HepG2 (cell line): Measurements from ENCODE around the gene ADCY10. TPM values are rescaled to one million over a fixed set of nuclear protein-coding genes. Genes with fewer than 3 reads are reported as not detected.

Experiments
- ATAC-seq: fragments of 200-7000 bp; cut with Tn5 transposase; 3 replicates; pipeline ENCODE4 v1.9.1; 2020; ENCODE audit warnings: mild to moderate bottlenecking, moderate library complexity
- BruUV-seq: library from RNA; stranded (reverse); fragments of 400-500 nt; replicated peaks from 2 replicates; lab custom pipeline; 2021; lab: Mats Ljungman, UMichigan
- CTCF ChIA-PET: fragments of 300-600 bp; formaldehyde crosslinking; extraction: SDS; loops from one replicate; lab custom pipeline; 2021; ENCODE audit warnings: low total read pairs, inconsistent platforms, low intra/inter-chr PET ratio; lab: Yijun Ruan, JAX
- POLR2A ChIA-PET: fragments of 350-600 bp; sonication (Branson Sonifier 250); formaldehyde crosslinking; loops from one replicate; lab custom pipeline; 2020; ENCODE audit warnings: antibody characterized with exemption, inconsistent platforms; lab: Yijun Ruan, JAX
- DNase-seq: peaks from one replicate; pipeline ENCODE4 v3.0.0-alpha.2; 2015; ENCODE audit warnings: low spot score
- FAIRE-seq: peaks from 3 replicates; lab custom pipeline; 2011; peaks lifted over from hg19 to GRCh38; lab: Jason Lieb, UNC
- H2AFZ ChIP-seq: one replicate; pipeline ENCODE4 v1.6.1; 2011; ENCODE audit warnings: low read length, inconsistent platforms
- H3K27ac ChIP-seq: fragments of 300-600 bp; 3 replicates; pipeline ENCODE4 v1.8.0; 2011; ENCODE audit warnings: mixed run types, mild to moderate bottlenecking, mixed read lengths, low read length, inconsistent platforms; ENCODE audit not compliant: insufficient read depth; ENCODE audit errors: extremely low read length
- H3K27me3 ChIP-seq, 2 experiments: fragments of 200-600 bp in 1 of 2; 2 replicates in 1 of 2; 3 replicates in 1 of 2; pipeline versions ENCODE4 v1.6.0 to v1.8.0; 2011; ENCODE audit warnings: low read length in 2 of 2, mild to moderate bottlenecking in 2 of 2, moderate library complexity in 2 of 2, inconsistent platforms in 1 of 2; ENCODE audit not compliant: insufficient read depth in 2 of 2, control insufficient read depth in 1 of 2
- H3K36me3 ChIP-seq, 2 experiments: fragments of 200-600 bp in 1 of 2; replicated peaks in 1 of 2; 2 replicates in 1 of 2; 3 replicates in 1 of 2; pipeline versions ENCODE4 v1.5.1 to v1.8.0; 2011; ENCODE audit warnings: low read length in 2 of 2, inconsistent platforms in 1 of 2; ENCODE audit not compliant: insufficient read depth in 2 of 2, control insufficient read depth in 1 of 2
- H3K4me1 ChIP-seq: 2 replicates; pipeline ENCODE4 v1.5.1; 2012; ENCODE audit warnings: low read length, inconsistent platforms; ENCODE audit not compliant: insufficient read depth
- H3K4me2 ChIP-seq: 2 replicates; pipeline ENCODE4 v1.6.0; 2011; ENCODE audit warnings: low read depth, low read length, inconsistent platforms
- H3K4me3 ChIP-seq, 3 experiments: fragments of 200-600 bp in 1 of 3; sonication (generic), shearing (Covaris generic) in 1 of 3; replicated peaks in 1 of 3; 2 replicates each; pipeline ENCODE4 v1.5.1; 2011 to 2016; ENCODE audit warnings: low read length in 3 of 3, inconsistent platforms in 2 of 3, low read depth in 2 of 3, mild to moderate bottlenecking in 2 of 3, control low read depth in 1 of 3, mixed read lengths in 1 of 3; ENCODE audit not compliant: insufficient read depth in 1 of 3
- H3K79me2 ChIP-seq: one replicate; pipeline ENCODE4 v1.6.1; 2011; ENCODE audit warnings: low read length, inconsistent platforms; ENCODE audit not compliant: insufficient read depth
- H3K9ac ChIP-seq: 2 replicates; pipeline ENCODE4 v1.6.0; 2011; ENCODE audit warnings: mild to moderate bottlenecking, low read depth, low read length, inconsistent platforms; ENCODE audit not compliant: insufficient read depth
- H3K9me3 ChIP-seq: 2 replicates; pipeline ENCODE4 v1.5.1; 2012; ENCODE audit warnings: mild to moderate bottlenecking, low read length
- H4K20me1 ChIP-seq: 2 replicates; pipeline ENCODE4 v1.6.0; 2011; ENCODE audit warnings: inconsistent platforms, mild to moderate bottlenecking, low read length, moderate library complexity; ENCODE audit not compliant: insufficient read depth
- AGO2 ChIP-seq: fragments of 200-400 bp; formaldehyde crosslinking; optimal IDR thresholded peaks from 2 replicates; pipeline ENCODE3; 2017; ENCODE audit warnings: mild to moderate bottlenecking, low read depth, low read length, moderate library complexity
- CCDC6 ChIP-seq: sonication (generic); formaldehyde crosslinking; IDR thresholded peaks from 2 replicates; pipeline ENCODE4 v1.8.1; 2022; ENCODE audit warnings: mild to moderate bottlenecking, missing genetic modification reagents, moderate library complexity
- ELF1 ChIP-seq: sonication (generic); formaldehyde crosslinking; IDR thresholded peaks from 2 replicates; pipeline ENCODE4 v1.4.0; 2020; ENCODE audit warnings: missing genetic modification reagents
- HNRNPH1 ChIP-seq: fragments of 200-400 bp; formaldehyde crosslinking; optimal IDR thresholded peaks from 2 replicates; pipeline ENCODE3; 2017; ENCODE audit warnings: mild to moderate bottlenecking, low read depth, low read length
- HOXA7 ChIP-seq: sonication (generic); formaldehyde crosslinking; IDR thresholded peaks from 2 replicates; pipeline ENCODE4 v1.8.1; 2022; ENCODE audit warnings: mild to moderate bottlenecking, missing genetic modification reagents, moderate library complexity
- NFE2L1 ChIP-seq: sonication (generic); formaldehyde crosslinking; IDR thresholded peaks from 2 replicates; pipeline ENCODE4 v1.4.0; 2020; ENCODE audit warnings: missing genetic modification reagents, mild to moderate bottlenecking, borderline replicate concordance
- RNF2 ChIP-seq: fragments of 450-650 bp; conservative IDR thresholded peaks from 2 replicates; pipeline ENCODE4 v1.6.1; 2016; ENCODE audit warnings: low read depth
- TBP ChIP-seq: sonication (generic); formaldehyde crosslinking; IDR thresholded peaks from 2 replicates; pipeline ENCODE4 v1.5.0; 2020; ENCODE audit warnings: missing genetic modification reagents
- TEAD3 ChIP-seq: optimal IDR thresholded peaks from 2 replicates; pipeline ENCODE3; 2016; ENCODE audit warnings: borderline replicate concordance
- XBP1 ChIP-seq: sonication (generic); formaldehyde crosslinking; IDR thresholded peaks from 2 replicates; pipeline ENCODE4 v1.5.0; 2020; ENCODE audit warnings: missing genetic modification reagents
- ZFAT ChIP-seq: sonication (generic); formaldehyde crosslinking; conservative IDR thresholded peaks from 2 replicates; pipeline ENCODE4 v1.8.1; 2023; ENCODE audit warnings: missing genetic modification reagents, inconsistent platforms
- ZNF232 ChIP-seq: sonication (generic); formaldehyde crosslinking; IDR thresholded peaks from 2 replicates; pipeline ENCODE4 v1.4.0; 2020; ENCODE audit warnings: missing genetic modification reagents, borderline replicate concordance
- ZNF263 ChIP-seq: sonication (generic); formaldehyde crosslinking; IDR thresholded peaks from 2 replicates; pipeline ENCODE4 v1.4.0; 2020; ENCODE audit warnings: missing genetic modification reagents
- ZNF296 ChIP-seq: sonication (generic); formaldehyde crosslinking; conservative IDR thresholded peaks from 2 replicates; pipeline ENCODE4 v1.5.0; 2020; ENCODE audit warnings: mild to moderate bottlenecking, missing genetic modification reagents
- ZNF451 ChIP-seq: sonication (generic); formaldehyde crosslinking; IDR thresholded peaks from 2 replicates; pipeline ENCODE4 v1.5.0; 2020; ENCODE audit warnings: mild to moderate bottlenecking, missing genetic modification reagents
- WGBS: methylation state at CpG from one replicate; pipeline ENCODE4 v1.1.6; 2017; ENCODE audit warnings: low lambda C conversion rate; 5-methylcytosine and 5-hydroxymethylcytosine counted together
- in situ Hi-C: cut with HindIII; loops from 2 replicates; pipeline ENCODE4 v1.10.0; 2017; ENCODE audit warnings: low pct_unique_long_range_greater_than_20kb; ENCODE audit not compliant: extremely low pct_ligation_motif_present
- intact Hi-C: fragments of 100-400 bp; cut with micrococcal nuclease; formaldehyde crosslinking; loops from one replicate; pipeline ENCODE4 v1.10.0; 2022; ENCODE audit not compliant: unreplicated experiment
- polyA plus RNA-seq, 8 experiments: library from polyadenylated mRNA; depleted of rRNA in 3 of 8; stranded (reverse) in 7 of 8; unstranded in 1 of 8; fragments of >200 nt; fragmentation: Illumina TruSeq in 4 of 8; extraction: Trizol in 4 of 8; gene quantifications; 2 replicates each; pipeline versions ENCODE4 v1.2.1 to v1.2.3, GENCODE V29; 2011 to 2016; ENCODE audit warnings: low read depth in 4 of 8, missing spikeins in 1 of 8, mixed read lengths in 1 of 8; ENCODE audit not compliant: insufficient read depth in 1 of 8
- total RNA-seq, 5 experiments: library from RNA; depleted of rRNA; stranded (reverse); fragments of >200 nt; fragmentation: Illumina TruSeq; extraction: Trizol; gene quantifications; 2 replicates each; pipeline ENCODE4 v1.2.3, GENCODE V29; 2016; ENCODE audit warnings: low read depth in 1 of 5
- TF ChIP-seq, protein P1 (sequence below): sonication (generic); formaldehyde crosslinking; IDR thresholded peaks from 2 replicates; pipeline ENCODE4 v1.5.1; 2020; ENCODE audit warnings: mild to moderate bottlenecking, missing genetic modification reagents, borderline replicate concordance
- TF ChIP-seq, protein P2 (sequence below): sonication (generic); formaldehyde crosslinking; IDR thresholded peaks from 2 replicates; pipeline ENCODE4 v1.8.1; 2022; ENCODE audit warnings: mild to moderate bottlenecking, missing genetic modification reagents

Gene ADCY10
- total and polyA plus RNA-seq, 2 of the 13 experiments (the other 11 are each of a cell fraction or from before 2014, with no cell fraction given), result 0.02 to 0.03 TPM

DNA sequence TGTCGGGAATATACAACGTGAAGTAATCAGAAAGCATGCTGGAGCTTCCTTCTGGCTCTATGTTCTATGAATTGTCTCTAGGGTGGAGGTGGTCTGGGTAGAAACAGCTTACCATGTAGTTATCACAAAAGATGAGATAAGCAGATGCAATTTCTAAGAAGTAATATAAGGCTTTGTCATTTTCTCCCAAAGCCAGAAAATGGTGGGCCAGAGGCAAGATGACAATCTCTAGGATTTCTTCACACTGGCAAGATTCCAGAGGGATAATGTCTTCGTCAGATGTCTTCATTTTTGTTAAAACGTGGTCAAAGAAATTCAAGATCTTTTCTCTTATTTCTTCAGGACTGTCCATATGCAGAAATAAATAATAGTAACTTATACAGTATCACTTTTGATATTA is 77.7 kb downstream of the ADCY10 start:
- H3K27ac ChIP-seq, result no peak overlapping the region
- H4K20me1 ChIP-seq, result no peaks in the 10 kb centered on the region
- no peak overlapping the region for H2AFZ ChIP-seq
- TF ChIP-seq AGO2 (no peak), XBP1 (no peak), HNRNPH1 (no peak), ELF1 (CRISPR knock-in tag) (no peak), CCDC6 (CRISPR knock-in tag) (no peak), RNF2 (no peak), NFE2L1 (CRISPR knock-in tag) (no peak)
- TF ChIP-seq, protein P1, sequence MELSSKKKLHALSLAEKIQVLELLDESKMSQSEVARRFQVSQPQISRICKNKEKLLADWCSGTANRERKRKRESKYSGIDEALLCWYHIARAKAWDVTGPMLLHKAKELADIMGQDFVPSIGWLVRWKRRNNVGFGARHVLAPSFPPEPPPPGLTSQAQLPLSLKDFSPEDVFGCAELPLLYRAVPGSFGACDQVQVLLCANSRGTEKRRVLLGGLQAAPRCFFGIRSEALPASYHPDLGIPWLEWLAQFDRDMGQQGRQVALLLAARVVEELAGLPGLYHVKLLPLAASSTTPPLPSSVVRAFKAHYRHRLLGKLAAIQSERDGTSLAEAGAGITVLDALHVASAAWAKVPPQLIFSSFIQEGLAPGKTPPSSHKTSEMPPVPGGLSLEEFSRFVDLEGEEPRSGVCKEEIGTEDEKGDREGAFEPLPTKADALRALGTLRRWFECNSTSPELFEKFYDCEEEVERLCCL (CRISPR knock-in tag), result no peak
- intact Hi-C loops, result no loop called here
- H3K9ac ChIP-seq, result no peak overlapping the region
- no peaks in the 10 kb centered on the region for H3K79me2 ChIP-seq
- 64% methylated on average over 4 of the region's 4 CpGs for WGBS
- DNase-seq, result no peak
- no peaks in the 10 kb centered on the region for H3K4me1 ChIP-seq
- ChIA-PET CTCF (no interaction called here), POLR2A (no interaction called here)
- H3K36me3 ChIP-seq, result no peaks in the 10 kb centered on the region
- FAIRE-seq, result no peak
- H3K27me3 ChIP-seq, result no peaks in the 10 kb centered on the region; a peak in 1 of 5 replicates
- BruUV-seq, result no TSS peak
- ATAC-seq, result no peak
- in situ Hi-C loops, result no loop called here
- no peak overlapping the region for H3K4me2 ChIP-seq
- H3K4me3 ChIP-seq, result no peak overlapping the region
- H3K9me3 ChIP-seq, result no peaks in the 10 kb centered on the region

DNA sequence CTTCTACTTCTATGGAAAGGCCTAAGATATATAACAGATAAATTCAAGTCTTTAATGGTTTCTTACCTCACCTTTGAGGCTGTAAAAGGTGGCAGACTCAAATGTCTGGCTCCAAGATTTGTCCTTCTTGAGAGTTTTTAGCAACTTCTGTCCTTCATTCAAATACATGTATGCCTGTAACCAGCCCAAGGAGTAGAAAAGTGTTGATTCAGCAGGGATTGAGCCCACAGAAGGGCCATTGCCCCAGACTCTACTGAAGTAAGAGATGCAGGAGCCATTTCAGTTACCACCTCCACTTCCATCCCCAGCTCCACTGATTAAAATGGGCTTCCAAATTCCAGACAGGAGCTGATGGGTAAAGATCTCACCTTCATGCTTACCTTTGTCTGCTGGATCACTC is 80.0 kb downstream of the ADCY10 start:
- intact Hi-C loops, result no loop called here
- in situ Hi-C loops, result no loop called here
- H3K4me2 ChIP-seq, result no peak overlapping the region
- H2AFZ ChIP-seq, result no peak overlapping the region
- no peak for FAIRE-seq
- no peaks in the 10 kb centered on the region for H3K36me3 ChIP-seq
- TF ChIP-seq TEAD3 (CRISPR knock-in tag) (no peak), ZNF232 (CRISPR knock-in tag) (no peak), HOXA7 (CRISPR knock-in tag) (no peak), ZNF263 (CRISPR knock-in tag) (no peak), ZNF296 (CRISPR knock-in tag) (no peak), ZNF451 (CRISPR knock-in tag) (no peak), ZFAT (CRISPR knock-in tag) (no peak), TBP (CRISPR knock-in tag) (no peak)
- TF ChIP-seq, protein P2, sequence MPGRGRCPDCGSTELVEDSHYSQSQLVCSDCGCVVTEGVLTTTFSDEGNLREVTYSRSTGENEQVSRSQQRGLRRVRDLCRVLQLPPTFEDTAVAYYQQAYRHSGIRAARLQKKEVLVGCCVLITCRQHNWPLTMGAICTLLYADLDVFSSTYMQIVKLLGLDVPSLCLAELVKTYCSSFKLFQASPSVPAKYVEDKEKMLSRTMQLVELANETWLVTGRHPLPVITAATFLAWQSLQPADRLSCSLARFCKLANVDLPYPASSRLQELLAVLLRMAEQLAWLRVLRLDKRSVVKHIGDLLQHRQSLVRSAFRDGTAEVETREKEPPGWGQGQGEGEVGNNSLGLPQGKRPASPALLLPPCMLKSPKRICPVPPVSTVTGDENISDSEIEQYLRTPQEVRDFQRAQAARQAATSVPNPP, result no peak
- H3K79me2 ChIP-seq, result no peaks in the 10 kb centered on the region
- ChIA-PET POLR2A (no interaction called here), CTCF (no interaction called here)
- H3K9ac ChIP-seq, result no peak overlapping the region
- no TSS peak for BruUV-seq
- H3K4me3 ChIP-seq, result no peak overlapping the region
- H3K27ac ChIP-seq, result no peak overlapping the region
- no peaks in the 10 kb centered on the region for H4K20me1 ChIP-seq
- no peak for DNase-seq
- ATAC-seq, result no peak
- no peaks in the 10 kb centered on the region; a peak in 1 of 5 replicates for H3K27me3 ChIP-seq
- H3K9me3 ChIP-seq, result no peaks in the 10 kb centered on the region
- no peaks in the 10 kb centered on the region for H3K4me1 ChIP-seq
